GM18909 (cell line): ENCODE measurements around the gene PGC.
"Not testable (repeated sequence)": the region's sequence is repeated elsewhere in the genome, so short reads cannot be mapped to it uniquely, and the experiment has no call there.

Experiments
- ATAC-seq: cut with Tn5 transposase; IDR thresholded peaks from one replicate; pipeline ENCODE4 v1.9.1; 2021; ENCODE audit warnings: mild to moderate bottlenecking; ENCODE audit not compliant: unreplicated experiment, poor library complexity

Gene PGC

GRCh38 chr6:41777551-41778285, 30.5 kb upstream of the PGC start:
- ATAC-seq = no peak

- no peak for ATAC-seq
Observed at GRCh38 chr6:41775293-41775882, 28.2 kb upstream of the PGC start.

- ATAC-seq = no peak
Observed at GRCh38 chr6:41774841-41775240, 27.6 kb upstream of the PGC start.

GRCh38 chr6:41771058-41771983, 24.1 kb upstream of the PGC start:
- ATAC-seq = no peak

- no peak for ATAC-seq
Observed at GRCh38 chr6:41770381-41771057, 23.3 kb upstream of the PGC start.

GRCh38 chr6:41769376-41769775, 22.2 kb upstream of the PGC start:
- no peak for ATAC-seq

- ATAC-seq = no peak
Observed at GRCh38 chr6:41768545-41769308, 21.5 kb upstream of the PGC start.

GRCh38 chr6:41767112-41767833, 20.1 kb upstream of the PGC start:
- no peak for ATAC-seq

GRCh38 chr6:41766043-41766664, 19.0 kb upstream of the PGC start:
- not testable (repeated sequence) for ATAC-seq

GRCh38 chr6:41763470-41763869, 16.3 kb upstream of the PGC start:
- ATAC-seq = no peak

GRCh38 chr6:41759905-41760579, 12.8 kb upstream of the PGC start:
- ATAC-seq = no peak

GRCh38 chr6:41759106-41759904, 12.1 kb upstream of the PGC start:
- ATAC-seq = no peak

GRCh38 chr6:41758641-41759035, 11.4 kb upstream of the PGC start:
- no peak for ATAC-seq

GRCh38 chr6:41757931-41758640, 10.9 kb upstream of the PGC start:
- no peak for ATAC-seq

- no peak for ATAC-seq
Observed at GRCh38 chr6:41757271-41757670, 10.1 kb upstream of the PGC start.

GRCh38 chr6:41756354-41756753, 9.2 kb upstream of the PGC start:
- no peak for ATAC-seq

GRCh38 chr6:41755895-41756294, 8.7 kb upstream of the PGC start:
- ATAC-seq = no peak
